LNCaP clone FGC (cell line): Measurements from ENCODE around the gene MAU2.

ENCODE experiments used
- DNase-seq: peaks from one replicate; pipeline ENCODE4 v3.0.0-alpha.2; 2011; ENCODE audit warnings: low read depth
- H3K4me3 ChIP-seq: 2 replicates; pipeline ENCODE4 v1.5.1; 2011; ENCODE audit warnings: mild to moderate bottlenecking, low read depth, low read length, control low read depth
- TF ChIP-seq, protein P1 (sequence below): IDR thresholded peaks from 2 replicates; pipeline ENCODE4 v1.5.1; 2012; ENCODE audit warnings: mild to moderate bottlenecking; ENCODE audit not compliant: control insufficient read depth, insufficient read depth; ENCODE audit errors: extremely low read depth

MAU2 gene, protein sequence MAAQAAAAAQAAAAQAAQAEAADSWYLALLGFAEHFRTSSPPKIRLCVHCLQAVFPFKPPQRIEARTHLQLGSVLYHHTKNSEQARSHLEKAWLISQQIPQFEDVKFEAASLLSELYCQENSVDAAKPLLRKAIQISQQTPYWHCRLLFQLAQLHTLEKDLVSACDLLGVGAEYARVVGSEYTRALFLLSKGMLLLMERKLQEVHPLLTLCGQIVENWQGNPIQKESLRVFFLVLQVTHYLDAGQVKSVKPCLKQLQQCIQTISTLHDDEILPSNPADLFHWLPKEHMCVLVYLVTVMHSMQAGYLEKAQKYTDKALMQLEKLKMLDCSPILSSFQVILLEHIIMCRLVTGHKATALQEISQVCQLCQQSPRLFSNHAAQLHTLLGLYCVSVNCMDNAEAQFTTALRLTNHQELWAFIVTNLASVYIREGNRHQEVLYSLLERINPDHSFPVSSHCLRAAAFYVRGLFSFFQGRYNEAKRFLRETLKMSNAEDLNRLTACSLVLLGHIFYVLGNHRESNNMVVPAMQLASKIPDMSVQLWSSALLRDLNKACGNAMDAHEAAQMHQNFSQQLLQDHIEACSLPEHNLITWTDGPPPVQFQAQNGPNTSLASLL

GRCh38 chr19:19320361-19321140 lies at the start of gene MAU2, which contains the start of gene SUGP1:
Gene MAU2, plus strand, starts transcription at chr19:19320829. Its CDS starts 31 bp downstream, at chr19:19320860.
Gene SUGP1, minus strand, starts transcription at chr19:19320509. Its CDS starts 13 bp downstream, at chr19:19320496.
- DNase-seq = peak; percentile 92
- TF ChIP-seq, protein P1, sequence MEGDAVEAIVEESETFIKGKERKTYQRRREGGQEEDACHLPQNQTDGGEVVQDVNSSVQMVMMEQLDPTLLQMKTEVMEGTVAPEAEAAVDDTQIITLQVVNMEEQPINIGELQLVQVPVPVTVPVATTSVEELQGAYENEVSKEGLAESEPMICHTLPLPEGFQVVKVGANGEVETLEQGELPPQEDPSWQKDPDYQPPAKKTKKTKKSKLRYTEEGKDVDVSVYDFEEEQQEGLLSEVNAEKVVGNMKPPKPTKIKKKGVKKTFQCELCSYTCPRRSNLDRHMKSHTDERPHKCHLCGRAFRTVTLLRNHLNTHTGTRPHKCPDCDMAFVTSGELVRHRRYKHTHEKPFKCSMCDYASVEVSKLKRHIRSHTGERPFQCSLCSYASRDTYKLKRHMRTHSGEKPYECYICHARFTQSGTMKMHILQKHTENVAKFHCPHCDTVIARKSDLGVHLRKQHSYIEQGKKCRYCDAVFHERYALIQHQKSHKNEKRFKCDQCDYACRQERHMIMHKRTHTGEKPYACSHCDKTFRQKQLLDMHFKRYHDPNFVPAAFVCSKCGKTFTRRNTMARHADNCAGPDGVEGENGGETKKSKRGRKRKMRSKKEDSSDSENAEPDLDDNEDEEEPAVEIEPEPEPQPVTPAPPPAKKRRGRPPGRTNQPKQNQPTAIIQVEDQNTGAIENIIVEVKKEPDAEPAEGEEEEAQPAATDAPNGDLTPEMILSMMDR = peak; percentile 21; the same call in 1 of the 2 replicates
- H3K4me3 ChIP-seq = peak within 1 kb of the TSS; percentile 89

GRCh38 chr19:19271828-19272599 lies 48.6 kb upstream of the MAU2 start:
- DNase-seq = no peak
- H3K4me3 ChIP-seq = no peak overlapping the region
- TF ChIP-seq, protein P1 = no peak

- no peak for DNase-seq
- H3K4me3 ChIP-seq = no peak overlapping the region
- TF ChIP-seq, protein P1 = no peak
These were observed 46.5 kb upstream of the MAU2 start for GRCh38 chr19:19274146-19274545.

GRCh38 chr19:19274716-19275565 lies 45.7 kb upstream of the MAU2 start:
- H3K4me3 ChIP-seq = no peak overlapping the region
- DNase-seq = no peak
- TF ChIP-seq, protein P1 = no peak

DNA sequence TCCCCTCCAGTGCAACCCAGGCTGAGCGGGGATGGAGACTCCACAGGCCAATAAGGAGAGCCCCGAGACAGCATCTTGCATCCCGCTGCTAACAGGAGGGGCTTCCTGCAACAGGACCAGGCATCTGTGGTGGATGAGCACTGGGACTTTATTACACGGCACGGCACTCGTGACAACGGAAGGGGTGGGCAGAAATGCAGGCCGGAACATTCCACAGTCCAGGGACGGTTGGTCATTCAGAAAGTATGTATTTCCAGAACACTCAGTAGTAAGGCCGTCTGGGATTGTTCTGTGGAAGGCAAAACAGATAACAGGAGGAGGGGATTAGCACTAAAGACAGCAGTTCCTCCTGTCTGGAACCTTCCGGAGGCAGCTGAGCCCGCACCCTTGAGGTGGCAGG lies 44.2 kb upstream of the MAU2 start:
- TF ChIP-seq, protein P1 = no peak
- no peak for DNase-seq
- H3K4me3 ChIP-seq = no peak overlapping the region

DNA sequence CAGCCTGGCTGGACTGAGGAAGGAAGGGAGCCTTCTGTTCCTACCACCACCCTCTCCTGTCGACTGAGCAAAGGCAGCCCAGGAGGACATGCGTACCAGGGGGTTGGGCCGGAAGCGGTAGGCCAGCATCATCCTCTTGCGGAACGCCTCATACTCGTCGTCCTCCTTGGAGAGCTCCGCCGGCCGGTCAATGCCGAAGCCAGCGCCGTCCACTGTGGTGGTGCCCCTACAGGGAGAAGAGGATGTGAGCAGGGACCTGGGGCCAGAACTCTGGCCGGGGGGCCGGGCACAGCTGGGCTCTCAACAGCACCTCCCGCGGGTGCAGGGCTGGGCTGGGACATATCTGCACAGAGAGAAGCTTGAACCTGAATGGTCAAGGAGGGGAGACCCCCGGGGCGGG lies 43.8 kb upstream of the MAU2 start:
- no peak overlapping the region for H3K4me3 ChIP-seq
- TF ChIP-seq, protein P1 = no peak
- DNase-seq = no peak
